Kidney (tissue), 14 donors: ENCODE data around the gene SORCS2. TPM values are rescaled to one million over a fixed set of nuclear protein-coding genes. Genes with fewer than 3 reads are reported as not detected.

Experiments
- DNase-seq, 5 donors: peaks; one replicate each; pipeline ENCODE4 v3.0.0-alpha.2; 2013 to 2020
- FAIRE-seq: peaks from 2 replicates; lab custom pipeline; 2012; peaks lifted over from hg19 to GRCh38; lab: Jason Lieb, UNC
- H3K27ac ChIP-seq, 2 donors: one replicate each; pipeline ENCODE4 v1.7.0; 2013; ENCODE audit warnings: low read depth in 2 of 2, low read length in 2 of 2, inconsistent platforms in 1 of 2
- H3K27me3 ChIP-seq: one replicate; pipeline ENCODE4 v1.7.1; 2013; ENCODE audit warnings: low read length, inconsistent platforms; ENCODE audit not compliant: control insufficient read depth, insufficient read depth
- H3K36me3 ChIP-seq, 3 donors: one replicate each; pipeline versions ENCODE4 v1.7.0 to v1.7.1; 2013; ENCODE audit warnings: low read length in 3 of 3, control low read depth in 1 of 3, inconsistent platforms in 1 of 3; ENCODE audit not compliant: insufficient read depth in 3 of 3, control insufficient read depth in 2 of 3
- H3K4me1 ChIP-seq, 3 donors: one replicate each; pipeline versions ENCODE4 v1.7.0 to v1.7.1; 2013; ENCODE audit warnings: low read length in 3 of 3, inconsistent platforms in 1 of 3, low read depth in 1 of 3; ENCODE audit not compliant: control insufficient read depth in 2 of 3, insufficient read depth in 2 of 3
- H3K4me3 ChIP-seq, 3 donors: one replicate each; pipeline versions ENCODE4 v1.7.0 to v1.8.1; 2013; ENCODE audit warnings: low read length in 3 of 3, control low read depth in 1 of 3, inconsistent platforms in 1 of 3
- H3K9ac ChIP-seq, 3 donors: one replicate each; pipeline versions ENCODE4 v1.7.0 to v1.7.1; 2013; ENCODE audit warnings: low read length in 3 of 3, control low read depth in 1 of 3, inconsistent platforms in 1 of 3
- H3K9me3 ChIP-seq, 3 donors: one replicate each; pipeline versions ENCODE4 v1.7.0 to v1.7.1; 2013; ENCODE audit warnings: low read length in 3 of 3, control low read depth in 1 of 3, inconsistent platforms in 1 of 3; ENCODE audit not compliant: control insufficient read depth in 2 of 3, insufficient read depth in 1 of 3
- CTCF ChIP-seq: IDR thresholded peaks from 3 replicates; pipeline ENCODE4 v1.5.1; 2012; ENCODE audit warnings: mild to moderate bottlenecking, moderate library complexity, borderline replicate concordance; ENCODE audit not compliant: insufficient read depth; ENCODE audit errors: extremely low read depth
- intact Hi-C: fragments of 100-400 bp; cut with DNase I; formaldehyde crosslinking; loops from one replicate; pipeline ENCODE4 v1.11.1; 2022
- polyA plus RNA-seq: library from polyadenylated mRNA; stranded (reverse); fragments of 350-450 nt; fragmentation: Illumina TruSeq; extraction: RNeasy Lipid Tissue Mini Kit (QIAGEN cat#74804); gene quantifications from one replicate; pipeline ENCODE4 v1.2.3, GENCODE V29; 2014; ENCODE audit warnings: low read depth, low replicate concordance; ENCODE audit not compliant: insufficient read depth
- total RNA-seq: library from RNA; stranded (reverse); fragmentation: NEBNext Ultra II Directional; extraction: Animal tissue kit (Norgen Biotek cat#: 25700); gene quantifications from one replicate; pipeline ENCODE4 v1.2.1, GENCODE V29; 2021
- donor health status: control.
- donor health status: control.
- donor health status: control.
- donor health status: control.
- donor health status: control.
- donor health status: DM: yes; HTN: yes; CAD: no.
- donor health status: Normal renal cell carcinoma (clear cell type).

The SORCS2 gene
- total and polyA plus RNA-seq, 2 donors from 2014 or later: 6.1 to 9.1 TPM

- TF ChIP-seq CTCF: no peak
- no peak overlapping the region for H3K27ac ChIP-seq
- no peaks in the 10 kb centered on the region for H3K27me3 ChIP-seq
- no peak overlapping the region for H3K9ac ChIP-seq
- H3K9me3 ChIP-seq: no peaks in the 10 kb centered on the region
- H3K4me3 ChIP-seq: no peak overlapping the region
- H3K4me1 ChIP-seq: no peaks in the 10 kb centered on the region
- FAIRE-seq: no peak
- intact Hi-C loops: no loop called here
- DNase-seq: no peak
- no peaks in the 10 kb centered on the region for H3K36me3 ChIP-seq
These were observed 61.5 kb downstream of the SORCS2 start for GRCh38 chr4:7253837-7254236.

GRCh38 chr4:7254736-7255487 is 62.6 kb downstream of the SORCS2 start:
- Histone ChIP-seq H3K36me3 (no peaks in the 10 kb centered on the region), H3K4me1 (no peaks in the 10 kb centered on the region), H3K27me3 (no peaks in the 10 kb centered on the region), H3K9me3 (no peaks in the 10 kb centered on the region), H3K27ac (no peak overlapping the region), H3K9ac (no peak overlapping the region), H3K4me3 (no peak overlapping the region)
- TF ChIP-seq CTCF: no peak
- FAIRE-seq: no peak
- intact Hi-C loops: no loop called here
- DNase-seq: peak in 1 of 5 donors; percentile 69

- H3K4me3 ChIP-seq: no peak overlapping the region
- DNase-seq: peak in 1 of 5 donors; percentile 56
- no peak for TF ChIP-seq CTCF
- H3K9me3 ChIP-seq: no peaks in the 10 kb centered on the region
- intact Hi-C loops: no loop called here
- no peak for FAIRE-seq
- no peaks in the 10 kb centered on the region for H3K27me3 ChIP-seq
- H3K36me3 ChIP-seq: no peaks in the 10 kb centered on the region
- no peak overlapping the region for H3K27ac ChIP-seq
- no peak overlapping the region for H3K9ac ChIP-seq
- no peaks in the 10 kb centered on the region for H3K4me1 ChIP-seq
These were observed 63.1 kb downstream of the SORCS2 start for GRCh38 chr4:7255488-7255881.
